Osteoblast (primary cell): ENCODE measurements around the gene UBN1. TPM values are rescaled to one million over a fixed set of nuclear protein-coding genes. Genes with fewer than 3 reads are reported as not detected.
A peak's percentile ranks its signal among the peaks of the same experiment; 100 is the strongest.

Source experiments
- DNase-seq: peaks from one replicate; pipeline ENCODE4 v3.0.0; 2011; ENCODE audit warnings: low spot score, mixed read lengths; ENCODE audit not compliant: insufficient read length; ENCODE audit errors: missing footprints
- H2AFZ ChIP-seq: 2 replicates; pipeline ENCODE4 v1.6.0; 2011; ENCODE audit warnings: mild to moderate bottlenecking, low read length
- H3K27ac ChIP-seq: 2 replicates; pipeline ENCODE4 v1.5.1; 2011; ENCODE audit warnings: mild to moderate bottlenecking, low read depth, low read length, moderate library complexity
- H3K27me3 ChIP-seq: 2 replicates; pipeline ENCODE4 v1.6.0; 2012; ENCODE audit warnings: mild to moderate bottlenecking, control low read depth, inconsistent platforms, low read length, moderate library complexity; ENCODE audit not compliant: insufficient read depth
- H3K36me3 ChIP-seq: 2 replicates; pipeline ENCODE4 v1.5.1; 2011; ENCODE audit warnings: mild to moderate bottlenecking, low read length, control low read depth, moderate library complexity; ENCODE audit not compliant: insufficient read depth
- H3K4me1 ChIP-seq: 2 replicates; pipeline ENCODE4 v1.5.1; 2011; ENCODE audit warnings: mild to moderate bottlenecking, low read length, control low read depth, moderate library complexity; ENCODE audit not compliant: insufficient read depth
- H3K4me2 ChIP-seq: 2 replicates; pipeline ENCODE4 v1.6.0; 2011; ENCODE audit warnings: mild to moderate bottlenecking, low read length; ENCODE audit not compliant: insufficient read depth
- H3K4me3 ChIP-seq: fragments of 200-600 bp; sonication (generic); 3 replicates; pipeline ENCODE4 v1.5.1; 2012; ENCODE audit warnings: mild to moderate bottlenecking, low read length, inconsistent platforms; ENCODE audit not compliant: insufficient read depth
- H3K79me2 ChIP-seq: 2 replicates; pipeline ENCODE4 v1.6.0; 2012; ENCODE audit warnings: mild to moderate bottlenecking, low read length, control low read depth, inconsistent platforms; ENCODE audit not compliant: insufficient read depth
- H3K9me3 ChIP-seq: 2 replicates; pipeline ENCODE4 v1.5.1; 2011; ENCODE audit warnings: low read depth, low read length, control low read depth
- H4K20me1 ChIP-seq: 2 replicates; pipeline ENCODE4 v1.6.0; 2012; ENCODE audit warnings: mild to moderate bottlenecking, low read length, control low read depth; ENCODE audit not compliant: insufficient read depth
- total RNA-seq: library from RNA; depleted of rRNA; stranded (reverse); fragments of >200 nt; gene quantifications from 2 replicates; pipeline ENCODE4 v1.2.3, GENCODE V29; 2012
- TF ChIP-seq, protein P1 (sequence below): IDR thresholded peaks from 2 replicates; pipeline ENCODE4 v1.5.1; 2011; ENCODE audit warnings: mild to moderate bottlenecking, low read depth, low read length, moderate library complexity; ENCODE audit errors: extremely low read depth

The UBN1 gene
- total RNA-seq, 1 donor: 38.4 TPM

DNA sequence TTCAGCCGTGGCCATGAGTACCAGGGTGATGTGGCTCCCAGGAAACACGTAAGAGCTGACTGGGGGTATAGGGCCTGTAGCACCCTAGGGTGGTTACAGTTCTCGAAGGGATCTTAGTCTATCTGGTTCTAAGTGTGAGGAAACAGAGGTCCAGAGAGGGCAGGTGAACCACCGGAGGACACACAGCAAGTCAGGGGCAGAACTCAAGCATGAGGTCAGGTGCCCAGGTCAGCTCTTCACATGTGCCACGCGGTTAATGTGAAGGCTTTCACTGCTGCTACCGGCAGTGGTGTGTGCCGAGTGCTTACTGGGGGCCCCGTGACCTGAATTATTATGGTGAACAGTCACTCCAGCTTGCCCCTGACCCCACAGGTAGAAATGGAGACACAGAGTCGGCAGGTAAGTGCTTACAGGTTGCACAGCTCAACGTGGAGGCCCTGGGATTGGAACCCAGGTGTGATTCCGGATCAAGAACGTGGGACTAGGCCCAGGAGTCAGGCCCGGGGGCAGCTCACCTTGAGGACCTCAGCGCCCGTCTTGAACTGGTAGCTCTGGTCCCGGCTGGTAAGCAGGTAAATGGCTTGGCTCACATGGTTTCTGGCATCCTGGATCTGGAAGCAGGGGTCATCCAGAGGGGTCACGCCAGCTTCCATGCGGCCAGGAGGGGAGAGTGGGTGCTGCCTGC is 48.0 kb upstream of the UBN1 start:
- no peak overlapping the region for H2AFZ ChIP-seq
- no peak overlapping the region for H3K27ac ChIP-seq
- no peaks in the 10 kb centered on the region for H3K79me2 ChIP-seq
- peaks cover 2% of the 10 kb centered on the region for H3K36me3 ChIP-seq
- no peaks in the 10 kb centered on the region for H3K9me3 ChIP-seq
- H3K4me2 ChIP-seq: no peak overlapping the region
- TF ChIP-seq, protein P1, sequence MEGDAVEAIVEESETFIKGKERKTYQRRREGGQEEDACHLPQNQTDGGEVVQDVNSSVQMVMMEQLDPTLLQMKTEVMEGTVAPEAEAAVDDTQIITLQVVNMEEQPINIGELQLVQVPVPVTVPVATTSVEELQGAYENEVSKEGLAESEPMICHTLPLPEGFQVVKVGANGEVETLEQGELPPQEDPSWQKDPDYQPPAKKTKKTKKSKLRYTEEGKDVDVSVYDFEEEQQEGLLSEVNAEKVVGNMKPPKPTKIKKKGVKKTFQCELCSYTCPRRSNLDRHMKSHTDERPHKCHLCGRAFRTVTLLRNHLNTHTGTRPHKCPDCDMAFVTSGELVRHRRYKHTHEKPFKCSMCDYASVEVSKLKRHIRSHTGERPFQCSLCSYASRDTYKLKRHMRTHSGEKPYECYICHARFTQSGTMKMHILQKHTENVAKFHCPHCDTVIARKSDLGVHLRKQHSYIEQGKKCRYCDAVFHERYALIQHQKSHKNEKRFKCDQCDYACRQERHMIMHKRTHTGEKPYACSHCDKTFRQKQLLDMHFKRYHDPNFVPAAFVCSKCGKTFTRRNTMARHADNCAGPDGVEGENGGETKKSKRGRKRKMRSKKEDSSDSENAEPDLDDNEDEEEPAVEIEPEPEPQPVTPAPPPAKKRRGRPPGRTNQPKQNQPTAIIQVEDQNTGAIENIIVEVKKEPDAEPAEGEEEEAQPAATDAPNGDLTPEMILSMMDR: no peak
- no peak overlapping the region for H3K4me3 ChIP-seq
- no peaks in the 10 kb centered on the region for H3K27me3 ChIP-seq
- DNase-seq: peak; percentile 72
- H3K4me1 ChIP-seq: peaks cover 11% of the 10 kb centered on the region
- H4K20me1 ChIP-seq: no peaks in the 10 kb centered on the region

DNA sequence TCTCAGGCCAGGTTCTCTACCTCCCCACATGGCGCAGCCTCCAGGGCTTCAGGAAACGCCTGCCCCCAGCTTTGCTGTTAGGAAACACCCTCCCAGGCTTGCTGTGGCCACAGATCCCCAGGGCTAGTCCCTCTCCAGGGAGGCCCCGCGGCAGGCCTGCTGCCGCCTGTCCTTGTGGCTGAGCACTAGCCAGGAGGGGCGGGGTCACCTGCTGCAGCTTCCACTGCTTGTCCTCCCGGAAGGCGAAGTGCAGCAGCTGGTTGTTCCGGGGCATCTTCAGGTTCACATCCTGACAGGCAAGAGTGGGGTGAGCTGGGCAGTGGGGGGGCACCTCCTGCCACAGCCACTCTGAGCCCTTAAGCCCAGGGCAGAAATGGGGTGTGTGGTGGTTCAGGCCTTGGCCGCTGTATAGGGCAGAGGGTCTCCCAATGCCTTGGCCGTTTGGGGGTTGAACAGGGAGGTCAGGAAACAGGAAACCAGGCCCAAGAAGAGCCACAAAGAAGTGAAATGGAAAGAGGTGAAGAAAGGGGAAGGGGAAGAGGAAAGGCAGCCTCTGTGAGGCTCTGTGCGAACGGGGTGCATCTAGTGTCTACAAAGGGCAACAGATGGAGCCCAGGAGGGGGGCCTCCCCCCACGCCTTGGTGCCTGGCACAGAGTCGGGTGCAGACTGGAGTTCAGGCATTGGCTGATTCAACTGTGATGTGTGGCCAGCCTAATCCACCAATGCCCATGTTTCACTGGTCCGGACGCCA is 46.8 kb upstream of the UBN1 start:
- Histone ChIP-seq H3K4me3 (no peak overlapping the region), H3K4me1 (peaks cover 11% of the 10 kb centered on the region), H4K20me1 (no peaks in the 10 kb centered on the region), H3K79me2 (no peaks in the 10 kb centered on the region), H3K9me3 (no peaks in the 10 kb centered on the region), H2AFZ (no peak overlapping the region), H3K4me2 (no peak overlapping the region), H3K27ac (no peak overlapping the region), H3K27me3 (no peaks in the 10 kb centered on the region), H3K36me3 (peaks cover 7% of the 10 kb centered on the region)
- TF ChIP-seq, protein P1: no peak
- peak; percentile 38 for DNase-seq

DNA sequence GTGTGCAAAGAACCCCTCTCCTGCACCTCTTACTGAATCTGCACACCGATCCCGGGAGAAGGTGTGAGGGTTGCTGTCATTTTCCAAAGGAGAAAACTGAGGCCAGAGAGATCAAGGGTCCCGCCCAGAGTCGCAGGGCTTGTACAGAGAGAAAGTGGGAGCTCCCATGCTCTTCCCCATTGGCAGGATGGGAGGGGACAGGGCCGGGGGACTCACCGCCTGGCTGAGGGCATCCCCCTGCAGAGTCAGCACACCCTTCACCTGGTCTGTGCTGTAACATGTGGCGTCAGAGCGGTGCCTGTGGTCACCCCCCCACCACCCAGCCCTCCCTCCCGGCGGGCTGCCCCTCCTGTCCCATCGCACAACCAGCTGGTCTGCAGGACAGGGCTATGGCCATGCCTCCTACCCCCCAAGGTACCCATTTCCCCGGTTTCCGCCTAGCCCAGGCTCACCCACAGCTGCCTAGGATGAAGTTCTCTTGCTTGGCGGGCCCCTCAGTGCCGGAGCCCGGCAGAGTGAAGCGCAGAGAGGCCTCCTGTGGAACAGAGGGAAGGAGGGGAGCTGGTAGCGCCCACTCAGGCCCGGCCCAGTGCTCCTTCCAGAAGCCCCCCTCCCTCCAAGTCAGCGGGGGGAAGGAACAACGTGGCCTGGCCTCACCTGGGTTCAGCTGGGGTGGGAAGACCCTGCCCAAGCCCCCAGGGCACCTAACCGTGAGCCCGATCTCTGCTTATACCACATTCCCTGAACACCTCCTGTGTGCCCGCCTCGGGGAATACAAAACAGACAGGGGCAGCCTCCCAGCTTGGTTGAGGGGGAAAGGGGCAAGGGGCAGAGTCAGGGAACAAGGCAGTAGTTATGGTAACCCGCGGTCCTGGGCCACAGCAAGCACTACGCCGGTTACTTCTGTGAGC is 46.0 kb upstream of the UBN1 start:
- no peaks in the 10 kb centered on the region for H3K9me3 ChIP-seq
- peak overlapping the region; percentile 84 for H3K4me3 ChIP-seq
- H3K4me1 ChIP-seq: peaks cover 11% of the 10 kb centered on the region
- peaks cover 9% of the 10 kb centered on the region for H3K36me3 ChIP-seq
- TF ChIP-seq, protein P1: no peak
- no peaks in the 10 kb centered on the region for H3K79me2 ChIP-seq
- no peak overlapping the region for H3K27ac ChIP-seq
- H4K20me1 ChIP-seq: no peaks in the 10 kb centered on the region
- DNase-seq: peak; percentile 74
- H2AFZ ChIP-seq: peak overlapping the region; percentile 81
- peak overlapping the region; percentile 84 for H3K4me2 ChIP-seq
- H3K27me3 ChIP-seq: no peaks in the 10 kb centered on the region
